HG03066 (cell line): Measurements from ENCODE around the gene RAPGEF5.

Experiments
- ATAC-seq: cut with Tn5 transposase; IDR thresholded peaks from one replicate; pipeline ENCODE4 v1.9.1; 2021; ENCODE audit warnings: low read depth; ENCODE audit not compliant: unreplicated experiment

RAPGEF5 gene

DNA sequence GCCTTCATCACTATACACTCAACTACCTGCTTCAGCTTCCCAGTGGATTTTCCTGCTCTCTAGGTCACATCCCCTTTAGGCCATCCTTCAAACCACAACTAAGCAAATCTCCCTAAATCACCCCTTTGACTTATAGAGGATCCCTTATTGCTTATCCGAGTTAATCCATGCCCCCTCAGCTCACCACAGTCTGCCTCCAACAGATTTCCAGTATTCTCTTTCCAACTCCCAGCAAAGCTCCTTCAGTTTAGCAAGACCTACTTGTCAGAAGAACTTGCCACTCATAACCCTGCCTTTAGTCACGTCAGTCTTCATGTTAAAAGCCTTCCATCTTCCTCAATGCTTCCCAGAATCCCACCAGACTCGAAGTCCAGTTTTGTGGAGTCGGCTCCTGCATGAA is 38.6 kb downstream of the RAPGEF5 start:
- ATAC-seq: no peak

DNA sequence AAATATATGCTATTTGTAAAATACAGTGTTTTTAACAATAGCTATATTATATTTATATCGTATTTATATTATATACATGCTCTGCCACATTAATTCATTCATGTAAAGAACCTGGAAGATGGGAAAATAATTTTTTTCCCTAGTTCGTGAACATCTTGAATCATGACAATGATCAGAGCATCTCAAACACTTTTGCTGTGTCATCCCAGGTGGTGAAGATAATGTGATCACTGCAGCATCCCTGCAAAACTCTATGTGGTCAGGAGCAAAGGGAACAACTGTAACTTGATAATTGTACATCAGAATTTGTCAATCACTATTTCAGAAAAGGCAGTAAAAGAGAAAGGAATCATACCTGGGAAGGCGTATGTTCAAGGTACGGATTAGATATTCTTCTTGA is 39.3 kb downstream of the RAPGEF5 start:
- ATAC-seq: no peak

DNA sequence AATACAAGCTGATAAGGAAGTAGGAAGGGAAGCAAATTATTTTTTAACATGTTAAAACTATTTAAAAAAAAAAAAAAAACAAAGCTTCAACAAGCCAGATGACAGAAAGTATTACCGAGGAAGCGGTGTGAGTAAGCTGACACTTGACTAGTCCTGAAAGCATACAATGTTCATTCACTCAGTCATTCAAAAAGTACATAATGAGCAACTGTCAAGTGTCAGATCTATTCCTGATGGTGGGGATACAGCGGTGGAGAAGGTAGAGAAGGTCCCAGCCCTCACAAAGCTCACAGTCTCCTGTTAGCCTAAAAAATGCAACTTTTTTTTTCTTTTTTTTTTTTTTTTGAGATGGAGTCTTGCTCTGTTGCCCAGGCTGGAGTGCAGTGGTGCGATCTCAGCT is 40.0 kb downstream of the RAPGEF5 start:
- no peak for ATAC-seq

DNA sequence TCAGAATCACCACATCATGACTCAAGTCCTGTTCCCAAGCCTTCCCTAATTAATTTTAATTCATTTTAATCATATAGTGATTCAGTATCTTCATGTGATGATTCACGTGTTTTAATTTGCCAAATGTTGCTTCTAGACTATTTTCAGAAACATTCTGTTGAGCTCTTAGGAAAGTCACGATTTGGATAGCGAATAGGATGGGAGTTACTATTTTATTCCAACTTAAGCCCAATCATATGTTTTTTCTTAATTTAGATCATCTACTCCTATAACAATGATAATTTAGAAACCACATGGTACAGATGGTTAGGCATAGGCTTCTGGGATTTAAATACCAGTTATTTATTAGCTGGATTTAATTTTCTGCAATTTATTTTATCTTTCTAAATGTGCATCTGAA is 49.1 kb downstream of the RAPGEF5 start:
- ATAC-seq: no peak

DNA sequence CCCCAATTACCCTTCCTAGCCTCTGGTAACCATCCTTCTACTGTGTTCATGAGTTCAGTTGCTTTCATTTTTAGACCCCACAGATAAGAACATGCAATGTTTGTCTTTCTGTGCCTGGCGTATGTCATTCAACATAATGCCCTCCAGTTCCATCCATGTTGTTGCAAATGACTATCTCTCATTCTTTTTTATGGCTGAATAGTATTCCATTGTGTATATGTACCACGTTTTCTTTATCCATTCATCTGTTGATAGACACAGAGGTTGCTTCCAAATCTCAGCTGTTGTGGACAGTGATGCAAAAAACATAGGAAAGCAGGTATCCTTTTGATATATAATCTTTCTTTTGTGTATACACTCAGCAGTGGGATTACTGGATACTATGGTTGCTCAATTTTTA is 51.2 kb downstream of the RAPGEF5 start:
- ATAC-seq: no peak

DNA sequence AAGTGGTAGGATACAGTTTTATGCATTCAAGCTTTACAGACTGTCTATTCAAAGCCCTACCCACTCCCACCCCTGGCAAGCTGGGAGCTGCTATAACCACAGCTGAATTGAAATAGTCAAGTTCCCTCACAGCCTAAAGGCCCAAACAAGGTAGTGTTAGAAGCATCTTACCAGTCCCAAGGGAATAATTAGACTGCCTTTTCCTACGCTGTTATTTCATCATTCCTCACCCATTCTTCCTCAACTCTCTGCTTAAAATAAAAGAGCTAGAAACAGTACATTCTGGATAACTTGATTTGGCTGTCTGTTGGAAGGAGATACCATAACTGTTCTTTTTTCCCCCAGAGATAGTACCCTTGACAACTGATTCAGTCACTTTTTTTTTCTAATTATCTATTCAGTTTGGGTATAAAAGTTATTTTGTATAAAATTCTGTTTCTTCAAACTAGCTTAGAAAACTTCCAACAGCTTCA is 54.0 kb downstream of the RAPGEF5 start:
- ATAC-seq: no peak

DNA sequence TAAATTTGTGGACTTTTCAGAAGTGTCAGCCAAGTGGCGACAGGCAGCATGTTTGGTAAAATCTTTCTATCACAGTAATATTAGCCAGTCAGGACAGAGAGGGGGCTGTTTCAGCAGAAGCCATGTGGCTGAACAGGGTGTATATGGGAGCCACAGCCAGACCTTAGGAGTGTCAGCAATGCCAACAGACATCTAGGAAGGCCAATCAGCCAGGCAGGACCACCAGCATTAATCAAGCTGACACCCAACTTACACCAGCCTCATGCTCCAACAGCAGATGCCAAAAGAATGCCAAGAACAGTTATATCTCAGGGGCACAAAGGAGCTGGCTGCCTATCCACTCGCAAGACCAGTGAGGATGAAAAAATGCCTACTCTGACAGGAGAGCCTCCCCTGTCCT is 54.8 kb downstream of the RAPGEF5 start:
- no peak for ATAC-seq

DNA sequence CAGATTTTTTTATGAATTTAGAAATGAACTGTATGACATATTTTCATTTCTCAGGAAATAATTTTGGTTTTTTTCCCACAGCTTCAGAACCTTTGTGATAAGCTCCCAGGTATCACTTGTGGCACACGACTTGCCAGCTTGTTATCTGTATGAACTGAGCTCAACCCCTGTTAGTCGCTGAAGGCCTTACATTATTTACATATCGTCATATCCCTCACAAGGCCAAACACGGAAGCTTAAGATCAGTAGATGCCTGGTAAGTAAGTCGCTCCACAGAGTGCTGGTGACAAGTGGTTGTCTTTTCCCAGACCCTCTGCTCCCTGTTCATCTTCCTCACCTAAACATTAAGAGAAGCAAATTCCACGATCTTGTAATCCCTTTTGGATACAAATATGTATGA is 55.2 kb downstream of the RAPGEF5 start:
- no peak for ATAC-seq

DNA sequence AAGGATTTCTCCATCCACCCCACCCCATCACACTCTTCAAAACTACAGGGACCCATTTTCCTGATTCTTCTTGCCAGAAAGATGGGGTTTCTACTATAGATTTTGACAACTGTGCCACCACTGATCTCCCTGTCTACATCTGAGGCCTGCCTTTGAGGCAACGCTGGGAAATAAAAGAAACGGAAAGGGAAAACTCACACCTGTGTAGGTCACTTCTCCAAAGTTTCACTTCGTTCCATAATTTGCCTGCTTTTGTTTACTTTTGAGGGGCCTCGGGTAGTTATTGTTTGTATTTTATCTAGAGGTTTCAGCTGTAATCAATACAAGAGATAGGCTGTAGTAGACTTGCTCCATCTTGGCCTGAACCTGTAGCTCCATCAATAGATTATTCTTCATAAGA is 56.1 kb downstream of the RAPGEF5 start:
- no peak for ATAC-seq

DNA sequence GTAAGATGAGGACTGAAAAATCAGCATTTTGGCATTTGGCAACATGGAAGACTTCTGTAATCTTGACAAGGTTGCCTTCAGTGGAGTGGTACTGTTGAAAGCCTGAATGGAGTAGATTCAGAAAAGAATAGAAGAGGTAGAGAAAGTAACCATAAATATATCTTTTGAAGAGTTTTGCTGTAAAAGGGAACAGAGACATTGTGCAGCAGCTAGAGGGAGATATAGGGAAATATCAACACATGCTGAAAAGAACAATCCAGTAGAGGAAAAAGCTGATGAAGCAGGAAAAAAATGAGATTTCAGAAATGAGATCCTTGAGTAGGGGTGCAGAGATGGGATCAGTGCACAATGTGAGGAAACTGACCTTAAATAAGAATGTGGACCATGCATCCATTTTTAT is 60.0 kb downstream of the RAPGEF5 start:
- ATAC-seq: no peak

DNA sequence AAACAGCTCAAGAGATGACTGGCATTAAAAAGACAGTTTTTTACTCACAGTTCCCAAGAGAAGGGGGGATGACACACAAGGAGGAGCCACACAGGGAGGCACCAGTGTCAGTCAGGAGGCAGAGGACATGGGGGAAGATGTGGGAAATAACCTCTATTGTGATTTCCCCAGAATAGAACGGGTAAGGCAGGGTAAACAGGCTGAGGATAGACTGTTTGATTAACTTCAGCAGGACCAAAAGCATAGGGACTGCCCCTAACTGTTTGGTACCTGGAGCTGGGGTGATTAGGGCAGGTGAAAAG is 60.7 kb downstream of the RAPGEF5 start:
- ATAC-seq: no peak

DNA sequence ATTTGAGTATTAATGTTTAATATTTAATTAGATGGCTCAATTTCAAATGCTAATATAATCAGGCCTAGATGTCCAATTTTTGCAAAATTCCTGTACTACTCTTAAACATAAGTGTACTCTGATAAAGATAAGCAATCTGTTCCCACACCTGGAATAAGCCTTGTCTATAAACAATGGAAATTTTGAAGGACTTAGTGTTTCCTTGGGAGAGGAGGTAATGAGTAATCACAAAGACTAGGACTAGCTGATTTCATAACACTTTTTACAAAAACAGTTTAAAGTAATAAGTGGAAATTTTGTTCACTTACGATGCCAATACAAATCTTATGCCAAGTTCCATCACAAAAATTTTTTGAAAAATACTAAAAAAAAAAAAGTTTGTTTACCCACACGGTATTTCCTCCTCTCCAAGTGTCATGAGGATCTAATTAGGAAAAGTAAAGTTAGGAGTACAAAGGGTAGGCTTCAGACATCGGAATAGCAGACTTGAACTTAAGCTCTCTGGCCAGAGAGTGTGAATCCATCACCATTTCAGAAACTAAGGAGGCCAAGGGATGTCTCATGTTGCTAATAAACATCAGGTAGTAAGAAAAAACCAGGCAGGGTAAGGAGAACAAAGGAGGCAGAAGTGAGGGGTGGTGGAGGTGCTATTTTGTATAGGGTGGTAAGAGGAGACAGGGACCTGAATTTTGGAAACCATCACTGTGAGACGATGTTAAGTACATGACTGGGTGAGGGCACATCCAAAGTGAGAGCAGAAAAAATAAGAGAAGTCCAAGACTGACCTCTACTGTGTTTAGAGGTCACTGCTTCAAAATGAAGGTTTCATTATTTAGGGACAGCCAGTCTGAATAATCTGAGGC is 61.3 kb downstream of the RAPGEF5 start:
- no peak for ATAC-seq

DNA sequence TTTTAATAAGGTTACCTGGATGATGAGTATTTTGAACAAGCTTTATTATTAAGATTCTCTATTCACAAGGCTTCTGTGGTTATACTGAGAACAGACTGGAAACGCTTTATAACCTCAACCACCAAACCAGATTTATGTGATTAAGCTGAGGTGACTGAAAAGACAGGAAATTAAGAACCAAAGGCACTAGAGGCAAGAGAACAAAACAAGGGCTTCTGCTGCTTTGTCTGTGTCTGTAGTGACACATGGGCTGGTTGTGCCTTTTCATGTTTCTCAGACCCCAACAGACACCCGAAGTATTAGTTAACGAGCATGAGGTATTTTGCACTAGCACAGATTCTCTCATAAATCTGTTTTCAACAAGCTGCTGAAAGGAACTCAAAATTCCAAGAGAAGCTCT is 64.4 kb downstream of the RAPGEF5 start:
- ATAC-seq: no peak

DNA sequence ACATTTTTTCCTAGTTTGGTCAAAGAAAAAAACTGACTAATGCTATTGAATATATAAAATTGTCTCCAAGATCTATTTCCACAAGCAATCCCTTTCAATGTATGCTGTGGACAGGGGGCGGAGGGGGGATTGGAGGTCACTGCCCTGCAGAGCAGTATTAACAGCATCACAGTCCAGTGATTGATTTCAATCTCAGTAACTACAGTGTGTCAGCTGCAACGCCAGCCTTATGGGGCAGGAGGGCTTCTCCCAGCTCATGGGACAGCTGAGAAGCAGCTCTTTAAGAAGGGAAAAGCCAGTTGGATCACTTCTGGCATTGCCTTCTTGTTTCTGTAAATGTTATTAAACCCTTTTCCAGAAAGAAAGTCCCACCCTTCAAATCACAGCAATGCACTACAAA is 65.0 kb downstream of the RAPGEF5 start:
- ATAC-seq: no peak

DNA sequence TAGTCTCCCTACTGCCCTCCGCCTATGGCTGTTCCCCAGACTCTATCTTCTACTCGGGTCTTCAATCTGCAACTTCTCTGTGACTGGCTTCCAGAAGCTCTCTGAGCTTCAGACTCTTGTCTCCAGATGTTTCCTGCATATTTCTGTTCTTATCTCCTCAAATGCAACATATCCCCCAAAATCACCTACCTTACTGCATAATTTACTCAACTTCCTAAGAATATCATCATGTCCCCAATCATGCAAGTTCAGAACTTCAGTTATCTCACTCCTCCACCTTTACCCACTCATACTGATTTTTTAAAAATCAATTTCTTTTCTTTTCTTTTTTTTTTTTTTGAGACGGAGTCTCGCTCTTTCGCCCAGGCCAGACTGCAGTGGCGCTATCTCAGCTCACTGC is 68.8 kb downstream of the RAPGEF5 start:
- no peak for ATAC-seq

DNA sequence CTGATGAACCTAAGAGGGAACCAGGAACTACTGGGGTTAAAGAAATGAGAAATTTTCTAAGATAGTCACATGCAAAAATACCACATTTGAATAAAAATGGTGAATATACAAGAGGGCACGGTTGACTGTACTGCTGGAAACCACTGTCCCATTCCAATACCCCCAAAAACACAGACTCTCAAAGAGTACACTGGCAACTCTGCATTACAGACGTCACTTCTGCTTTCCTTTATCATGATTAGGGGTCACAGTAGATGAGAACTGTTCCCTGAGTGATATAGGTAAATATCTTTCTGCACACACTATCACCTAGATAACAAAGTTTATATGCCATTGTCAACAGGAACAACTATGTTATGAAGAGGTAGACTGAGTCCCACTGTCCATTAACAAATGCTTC is 69.5 kb downstream of the RAPGEF5 start:
- ATAC-seq: no peak

DNA sequence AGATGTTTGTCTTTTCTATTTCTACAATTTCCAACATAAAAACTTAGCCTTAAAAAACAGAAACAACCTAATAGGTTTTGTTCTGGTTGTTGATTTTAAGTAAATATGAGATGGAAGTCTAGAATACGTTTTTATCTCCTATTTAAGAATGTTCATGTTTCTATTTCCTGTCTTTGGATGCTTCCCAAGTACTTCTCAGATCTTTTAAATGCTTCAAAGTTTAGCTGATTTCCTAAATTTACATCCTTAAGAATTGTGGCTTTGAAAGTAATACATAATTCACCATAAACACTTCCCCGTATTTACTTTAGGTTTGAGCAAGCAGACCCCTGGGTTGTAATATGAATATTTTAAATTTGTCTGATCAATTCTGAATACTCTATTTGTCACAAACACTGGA is 70.5 kb downstream of the RAPGEF5 start:
- no peak for ATAC-seq

DNA sequence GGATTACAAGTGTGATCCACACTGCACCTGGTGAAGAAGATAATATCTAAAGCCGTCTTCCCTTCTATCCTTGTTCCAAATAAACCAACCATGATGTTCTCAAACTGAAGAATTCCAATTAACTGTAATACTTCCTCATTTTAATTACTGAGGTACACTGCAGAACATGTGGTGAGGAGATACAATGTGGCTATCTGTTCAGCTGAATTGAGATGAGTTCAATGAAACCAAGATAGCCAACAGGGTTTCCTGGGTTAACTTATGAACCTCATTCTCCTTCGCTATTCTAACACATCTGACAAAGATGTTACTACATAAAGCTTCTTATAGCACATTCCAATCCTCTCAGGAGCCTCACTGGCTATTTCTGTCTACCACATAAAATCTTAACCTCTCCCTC is 75.5 kb downstream of the RAPGEF5 start:
- ATAC-seq: no peak

DNA sequence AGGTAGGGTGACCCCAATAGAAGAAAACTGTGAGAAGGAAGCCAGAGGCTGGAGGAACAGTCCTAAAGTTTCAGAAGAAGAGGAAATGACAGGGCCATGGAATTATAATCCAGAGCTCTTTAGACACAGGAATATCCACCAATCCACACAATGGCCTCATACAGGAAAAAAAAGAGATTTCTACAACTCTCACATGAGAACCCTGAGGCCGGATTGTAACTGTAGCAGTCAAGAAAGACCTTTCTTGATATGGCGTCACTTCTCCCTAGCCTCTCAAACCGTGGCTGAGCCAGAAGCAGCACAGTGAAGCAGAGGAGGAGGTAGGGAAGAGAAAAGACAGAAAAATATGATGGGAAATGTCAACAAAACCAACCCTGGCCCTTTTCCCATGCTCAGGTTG is 76.9 kb downstream of the RAPGEF5 start:
- no peak for ATAC-seq

DNA sequence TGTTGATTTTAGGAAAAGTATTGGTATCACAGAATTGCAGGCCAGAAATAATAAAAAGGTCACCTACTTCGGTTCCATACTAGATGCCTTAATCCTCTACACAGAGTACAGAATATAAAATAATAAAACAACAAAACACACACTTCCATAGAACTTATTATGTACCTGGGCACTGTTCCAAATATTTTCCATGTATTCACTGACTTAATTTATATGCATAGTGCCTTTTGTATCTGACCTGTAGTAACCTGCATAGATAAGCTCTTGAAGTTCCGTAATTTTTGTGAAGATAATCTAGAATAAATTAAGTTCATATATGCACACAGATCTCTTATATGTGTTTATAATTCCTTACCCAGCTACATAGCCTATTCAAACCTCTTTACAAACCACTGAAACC is 78.3 kb downstream of the RAPGEF5 start:
- ATAC-seq: no peak

DNA sequence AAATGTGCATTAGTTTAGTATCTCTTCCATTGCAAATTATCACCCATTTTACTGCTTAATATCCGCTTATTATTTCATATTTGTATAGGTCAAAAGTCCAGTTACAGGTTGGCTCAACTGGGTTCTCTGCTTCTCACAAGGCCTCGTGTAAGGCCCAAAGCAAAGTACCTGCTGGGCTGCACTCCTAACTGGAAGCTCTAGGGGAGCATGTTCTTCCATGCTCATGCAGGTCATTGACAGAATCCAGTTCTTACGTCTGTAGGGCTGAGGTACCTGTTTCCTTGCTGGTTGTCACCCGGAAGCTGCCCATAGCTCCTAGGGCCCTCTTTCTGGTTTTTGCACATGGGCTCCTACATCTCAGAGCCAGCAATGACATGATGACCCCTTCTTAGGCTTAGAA is 79.6 kb downstream of the RAPGEF5 start:
- ATAC-seq: no peak

DNA sequence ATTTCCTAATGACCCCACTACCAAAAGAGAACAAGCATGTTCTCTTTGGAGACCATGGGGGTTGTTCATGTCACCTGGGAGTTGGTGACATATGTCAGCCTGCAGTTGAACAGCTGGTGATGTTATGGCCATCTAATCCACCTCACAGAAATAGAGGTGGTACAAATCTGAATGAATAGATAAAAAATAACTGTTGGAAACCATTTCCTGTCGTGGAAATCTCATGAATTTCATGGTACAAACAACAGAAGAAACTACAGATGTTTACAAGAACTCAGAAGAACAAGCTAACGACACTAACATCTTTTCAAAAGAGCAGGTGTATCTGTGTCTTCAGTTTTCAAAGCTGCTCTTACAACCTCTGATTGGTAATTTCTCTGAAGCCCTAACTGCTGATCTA is 81.3 kb downstream of the RAPGEF5 start:
- ATAC-seq: no peak

DNA sequence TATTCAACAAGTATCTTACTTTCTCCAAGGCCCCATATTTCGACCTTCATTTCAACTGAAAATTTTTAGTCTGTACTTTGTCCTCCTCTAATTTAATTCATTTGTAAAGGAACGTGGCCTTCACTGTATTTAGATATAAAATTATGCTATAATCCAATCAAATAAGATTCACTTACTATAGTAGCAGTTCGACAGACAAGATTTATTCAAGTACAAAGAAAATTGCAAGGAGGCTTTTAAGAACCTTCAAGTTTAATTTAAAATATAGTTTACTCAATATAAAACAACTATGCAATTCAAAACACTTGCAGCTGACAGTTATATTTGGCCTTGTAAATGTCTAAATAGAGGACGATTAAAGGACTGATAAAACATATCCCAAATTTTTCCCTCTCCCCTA is 85.6 kb downstream of the RAPGEF5 start:
- ATAC-seq: no peak
